NCI-H146 (cell line): ENCODE results near the gene MEAF6.

Experiments
- DNase-seq: peaks from one replicate; lab custom pipeline; 2025; lab: John Stamatoyannopoulos, UW

MEAF6 gene

DNA sequence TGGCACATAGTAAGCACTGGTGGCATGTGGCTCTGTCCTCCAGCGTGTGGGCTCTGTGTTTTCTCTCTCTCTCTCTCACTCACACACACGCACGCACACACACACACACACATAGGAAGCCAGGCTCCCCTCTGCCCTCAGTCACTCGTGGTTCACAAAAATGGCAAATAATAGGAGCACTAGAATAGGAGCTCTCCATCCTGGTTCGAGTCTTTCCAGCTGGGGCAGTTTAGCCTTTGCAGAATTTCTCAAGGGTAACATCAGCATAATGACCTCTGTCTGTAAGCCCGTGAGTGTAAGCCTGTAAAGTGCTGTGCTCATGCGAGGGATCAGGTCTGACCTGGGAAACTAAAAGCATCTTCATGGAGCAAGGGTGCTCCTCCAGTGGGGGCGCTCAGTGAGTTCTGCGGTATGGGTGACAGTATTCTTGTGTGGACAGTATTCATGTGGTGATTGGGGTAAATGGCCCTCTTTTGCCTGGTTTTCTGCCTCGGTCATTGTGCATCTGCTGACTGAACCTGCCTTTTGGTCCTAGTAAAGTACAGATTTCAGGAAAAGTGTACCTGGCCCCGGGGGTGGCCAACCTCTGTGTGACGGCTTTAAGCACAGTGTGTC, 41.0 kb downstream of the MEAF6 start:
- DNase-seq = peak; percentile 16

DNA sequence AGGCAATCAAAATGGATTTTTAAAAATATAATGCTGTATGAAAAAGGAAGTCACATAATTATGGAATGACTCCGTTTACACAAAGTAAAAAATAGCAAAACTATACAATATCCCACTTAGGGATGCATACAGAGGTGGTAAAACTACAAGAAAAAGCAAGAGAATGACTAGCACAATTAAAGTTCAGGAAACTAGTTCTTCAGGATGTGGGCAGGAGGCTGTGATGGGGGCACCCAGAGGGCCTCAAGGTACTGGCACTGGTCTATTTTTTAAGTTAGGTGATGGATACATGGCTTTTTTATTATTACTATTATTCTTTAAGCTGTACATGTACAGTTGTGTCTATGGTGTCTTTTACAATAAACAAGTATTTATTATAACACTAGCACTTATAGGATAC, 41.6 kb downstream of the MEAF6 start:
- DNase-seq = no peak

DNA sequence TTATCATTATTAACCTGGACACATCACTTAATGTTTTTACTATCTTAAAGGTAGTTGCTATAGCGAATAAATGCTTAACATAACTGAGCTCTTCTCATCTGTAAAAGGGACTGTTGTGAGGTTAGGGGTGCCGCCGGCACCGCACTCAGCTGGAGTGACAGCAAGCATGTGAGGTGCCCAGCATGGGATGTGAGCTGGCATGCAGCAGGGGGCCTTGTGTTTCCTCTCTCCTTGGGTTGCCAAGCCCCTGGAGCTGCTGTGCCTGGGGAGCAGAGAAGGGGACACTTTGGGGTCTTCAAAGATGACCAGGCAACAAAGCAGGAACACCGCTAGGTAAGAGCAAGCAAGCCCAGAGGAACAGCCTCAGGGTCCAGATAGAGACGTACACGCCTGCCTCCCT, 42.3 kb downstream of the MEAF6 start:
- DNase-seq = no peak

DNA sequence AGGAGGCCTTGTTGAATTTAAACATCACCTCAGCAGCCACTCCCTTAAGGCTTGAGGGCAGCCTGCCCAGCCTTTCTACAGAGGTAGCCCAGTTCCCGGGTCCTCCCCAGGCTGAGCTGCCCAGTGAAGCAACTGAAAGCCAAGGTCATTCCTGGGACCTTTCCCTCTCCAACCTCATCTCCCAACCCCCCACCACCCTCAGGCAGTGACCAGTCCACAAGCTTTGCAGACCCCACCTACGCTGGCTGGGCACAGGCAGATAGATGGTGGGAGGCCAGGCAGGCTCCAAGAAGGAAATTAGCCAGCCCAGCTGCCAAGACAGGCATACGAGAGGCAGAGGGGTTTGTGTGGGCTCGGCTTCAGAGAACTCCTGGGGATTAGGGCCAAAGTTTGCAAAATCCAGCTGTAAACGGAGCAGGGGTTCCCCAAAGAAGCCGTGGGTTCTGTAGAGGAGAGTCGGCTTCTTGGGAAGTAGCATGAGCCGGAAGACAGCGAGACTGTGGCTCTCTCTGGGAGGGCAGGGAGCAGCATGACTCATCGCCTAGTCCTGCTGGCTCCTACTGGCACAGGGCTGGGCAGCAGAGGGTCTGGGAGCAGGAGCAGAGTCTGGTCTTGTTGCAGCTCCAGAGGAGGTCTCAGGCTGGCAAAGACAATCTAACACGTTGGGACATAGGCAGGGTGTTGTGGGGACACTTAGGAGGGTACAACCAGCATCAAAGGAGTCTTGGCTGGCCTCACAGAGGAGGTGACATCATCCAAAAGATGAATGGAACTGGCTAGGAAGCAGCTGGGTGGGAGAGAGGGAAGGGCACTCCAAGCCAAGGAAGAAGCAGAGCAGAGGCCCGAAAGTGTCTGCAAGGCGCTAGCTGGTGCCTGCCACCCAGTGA, 43.0 kb downstream of the MEAF6 start:
- DNase-seq = peak; percentile 6

DNA sequence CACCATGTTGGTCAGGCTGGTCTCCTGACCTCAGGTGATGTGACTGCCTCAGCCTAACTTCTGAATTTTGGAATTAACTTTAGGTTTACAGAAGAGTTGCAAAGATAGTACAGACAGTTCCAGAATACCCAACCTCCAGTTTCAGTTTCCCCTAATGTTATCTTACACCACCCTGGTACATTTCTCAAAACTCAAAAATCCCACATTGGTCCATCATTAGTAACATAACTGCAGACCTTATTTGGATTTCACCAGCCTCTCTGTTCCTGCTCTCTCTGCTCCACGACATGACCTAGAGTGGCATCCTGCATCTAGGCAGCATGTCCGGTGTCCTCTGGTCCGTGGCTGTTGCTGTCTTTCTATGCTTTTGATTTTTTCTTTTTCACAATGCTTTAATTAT, 45.2 kb downstream of the MEAF6 start:
- DNase-seq = no peak

DNA sequence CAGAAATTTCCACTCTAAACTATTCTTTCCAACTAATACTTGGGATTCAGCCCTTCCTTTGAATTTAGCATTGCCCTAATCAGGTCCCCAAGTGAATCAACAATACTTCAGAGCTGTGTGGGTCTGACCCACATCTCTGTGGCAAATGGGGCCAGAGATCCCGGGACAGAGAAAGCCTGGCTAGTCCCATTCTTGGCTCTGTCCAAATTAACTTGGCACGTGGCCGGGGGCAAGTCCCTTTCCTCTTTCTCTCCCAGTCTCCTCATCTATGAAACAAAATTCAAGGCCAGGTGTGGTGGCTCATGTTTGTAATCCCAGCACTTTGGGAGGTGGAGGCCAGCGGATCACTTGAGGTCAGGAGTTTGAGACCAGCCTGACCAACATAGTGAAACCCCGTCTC, 46.5 kb downstream of the MEAF6 start:
- DNase-seq = no peak

DNA sequence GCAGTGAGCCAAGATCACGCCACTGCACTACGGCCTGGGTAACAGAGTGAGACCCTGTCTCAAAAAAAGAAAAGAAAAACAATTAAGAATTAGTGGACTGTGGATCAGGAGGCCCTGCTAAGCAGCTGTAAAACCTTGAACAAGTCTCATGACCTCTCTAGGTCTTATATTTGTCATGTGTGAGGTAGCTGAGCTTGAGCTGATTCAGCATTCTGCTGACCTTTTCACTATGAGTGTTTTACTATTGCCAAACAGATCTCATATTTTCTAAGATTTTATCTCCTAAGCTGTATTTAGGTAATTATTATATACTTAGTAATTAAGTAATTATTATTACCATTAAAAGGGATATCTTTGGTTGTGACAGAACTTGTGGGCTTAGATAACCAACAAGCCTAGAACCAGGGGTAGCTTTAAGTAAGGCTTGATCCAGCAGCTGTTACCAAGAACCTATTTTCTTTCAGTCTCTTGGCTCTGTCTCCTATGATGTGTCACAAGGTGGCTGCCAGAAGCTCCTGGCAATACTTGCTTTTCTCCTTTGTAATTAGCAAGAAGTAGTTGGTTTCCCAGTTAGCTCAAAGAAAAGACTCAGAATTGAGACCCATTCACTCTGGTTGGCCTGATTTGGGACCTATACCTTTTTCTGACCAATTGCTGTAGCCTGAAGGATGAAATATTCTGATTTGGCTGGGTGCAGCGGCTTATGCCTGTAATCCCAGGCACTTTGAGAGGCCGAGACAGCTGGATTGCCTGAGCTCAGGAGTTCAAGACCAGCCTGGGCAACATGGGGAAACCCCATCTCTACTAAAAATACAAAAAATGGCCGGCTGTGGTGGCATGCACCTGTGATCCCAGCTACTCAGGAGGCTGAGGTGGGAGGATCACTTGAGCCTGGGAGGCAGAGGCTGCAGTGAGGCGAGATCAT, 48.7 kb downstream of the MEAF6 start:
- DNase-seq = no peak

DNA sequence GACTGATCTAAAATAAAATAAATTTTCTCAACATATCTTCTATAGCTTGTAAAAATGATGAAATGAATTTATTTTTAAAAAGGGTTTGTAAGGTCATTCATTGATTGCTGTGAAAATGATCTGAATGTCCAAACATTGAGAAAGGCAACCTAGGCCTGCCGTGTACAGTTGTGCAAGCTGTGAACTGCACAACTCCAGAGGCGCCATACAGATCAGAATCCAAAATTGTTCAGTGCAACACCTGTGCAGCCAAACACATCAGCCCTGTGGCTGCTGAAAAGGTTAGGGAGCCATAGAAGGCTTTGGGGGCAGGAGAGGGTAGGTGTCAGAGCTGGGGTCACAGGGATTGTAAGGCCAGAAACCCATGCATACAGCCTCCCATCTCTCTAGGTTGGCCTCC, 50.1 kb downstream of the MEAF6 start:
- DNase-seq = no peak

DNA sequence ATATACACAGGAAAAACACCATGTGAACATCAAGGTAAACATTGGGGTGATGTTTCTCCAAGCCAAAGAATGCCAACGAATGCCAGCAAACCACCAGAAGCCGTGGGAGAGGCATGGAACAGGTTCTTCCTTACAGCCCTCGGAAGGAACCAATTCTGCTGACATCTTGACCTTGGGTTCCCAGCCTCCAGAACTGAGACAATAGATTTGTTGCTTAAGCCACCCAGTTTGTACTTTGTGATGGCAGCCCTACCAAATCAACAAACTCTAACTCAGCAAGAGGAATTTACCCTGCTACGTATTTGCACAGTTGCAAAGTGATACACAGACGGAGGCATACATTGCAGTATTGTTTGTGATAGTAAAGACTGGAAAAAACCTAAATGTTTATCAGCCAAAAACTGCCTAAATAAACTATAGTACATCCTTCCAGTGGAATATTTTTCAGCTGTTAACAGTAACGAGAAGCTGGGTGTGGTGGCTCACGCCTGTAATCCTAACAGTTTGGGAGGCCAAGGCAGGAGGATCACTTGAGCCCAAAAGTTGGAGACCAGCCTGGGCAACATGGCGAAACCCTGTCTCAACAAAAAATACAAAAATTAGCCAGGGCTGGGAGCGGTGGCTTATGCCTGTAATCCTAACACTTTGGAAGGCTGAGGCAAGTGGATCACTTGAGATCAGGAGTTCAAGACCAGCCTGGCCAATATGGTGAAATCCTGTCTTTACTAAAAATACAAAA, 52.7 kb downstream of the MEAF6 start:
- DNase-seq = no peak

DNA sequence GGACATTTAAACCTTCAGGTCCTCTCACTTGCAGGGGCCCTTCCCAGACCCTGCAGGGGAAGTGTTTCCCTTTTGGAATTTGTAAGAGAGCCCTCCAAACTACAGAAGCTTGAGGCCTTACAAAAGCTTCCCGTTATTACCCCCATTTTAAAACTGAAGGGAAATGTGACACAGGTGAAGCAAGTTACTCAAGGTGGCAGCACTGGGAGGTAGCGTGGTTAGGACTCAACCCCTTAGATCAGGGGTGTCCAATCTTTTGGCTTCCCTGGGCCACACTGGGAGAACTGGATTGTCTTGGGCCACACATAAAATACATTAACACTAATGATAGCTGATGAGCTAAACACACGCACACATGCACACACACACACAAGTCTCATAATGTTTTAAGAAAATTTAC, 56.0 kb downstream of the MEAF6 start:
- no peak for DNase-seq

DNA sequence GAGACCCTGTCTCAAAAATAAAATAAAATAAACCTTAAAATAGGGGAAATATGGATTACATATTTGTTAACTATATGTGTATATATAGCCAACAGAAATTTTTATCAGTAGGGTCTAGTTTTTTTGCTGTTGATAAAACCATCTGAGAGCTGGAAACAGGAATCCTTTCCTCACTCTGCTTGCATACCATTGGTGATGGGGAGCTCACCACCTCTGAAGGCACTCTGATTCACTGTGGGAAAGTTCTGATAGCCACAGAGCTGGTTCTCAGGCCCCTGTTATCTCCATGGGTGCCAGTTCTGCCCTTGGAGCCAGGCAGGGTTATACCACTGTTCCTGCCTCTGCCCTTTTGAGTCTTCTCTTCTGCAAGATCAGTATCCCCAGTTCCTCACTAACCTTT, 58.0 kb downstream of the MEAF6 start:
- DNase-seq = no peak

DNA sequence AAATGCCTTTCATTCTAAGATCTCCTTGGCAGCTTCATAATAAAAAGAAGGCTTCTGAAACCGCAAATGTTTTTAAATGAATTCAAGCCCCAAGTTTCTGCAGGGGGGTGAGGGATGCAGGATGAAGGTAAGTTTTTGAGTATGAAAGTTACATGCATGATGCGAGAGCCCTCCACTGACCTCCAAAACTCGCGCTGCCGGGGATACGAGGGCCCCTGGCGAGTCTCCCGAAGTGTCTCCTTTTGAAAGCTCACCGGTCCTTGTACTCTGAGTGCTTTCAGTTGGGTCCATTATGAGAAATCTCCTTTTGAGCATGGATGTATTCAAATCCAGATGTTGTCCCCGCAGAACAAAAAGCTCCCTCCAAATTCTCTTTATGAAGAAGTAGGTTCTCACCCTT, 59.0 kb downstream of the MEAF6 start:
- DNase-seq = no peak

DNA sequence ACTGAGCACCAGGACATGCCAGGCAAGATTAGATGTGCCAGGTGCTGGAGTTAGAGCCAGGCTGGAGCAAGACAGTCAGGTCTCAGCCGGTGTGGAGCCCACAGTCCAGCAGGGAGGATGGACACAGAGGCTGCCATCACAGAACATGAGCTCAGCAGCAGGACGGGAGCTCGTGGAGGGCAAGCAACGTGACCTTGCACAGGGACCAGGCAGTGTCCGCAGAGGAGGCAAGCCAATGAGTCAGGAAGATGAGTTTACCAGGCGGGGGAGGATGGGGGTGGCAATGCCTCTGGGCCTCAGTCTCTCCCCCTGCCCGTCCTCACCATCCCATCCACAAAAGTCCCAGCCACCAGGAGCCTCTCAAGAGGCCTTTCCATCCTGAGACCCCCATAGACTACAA, 60.9 kb downstream of the MEAF6 start:
- no peak for DNase-seq

DNA sequence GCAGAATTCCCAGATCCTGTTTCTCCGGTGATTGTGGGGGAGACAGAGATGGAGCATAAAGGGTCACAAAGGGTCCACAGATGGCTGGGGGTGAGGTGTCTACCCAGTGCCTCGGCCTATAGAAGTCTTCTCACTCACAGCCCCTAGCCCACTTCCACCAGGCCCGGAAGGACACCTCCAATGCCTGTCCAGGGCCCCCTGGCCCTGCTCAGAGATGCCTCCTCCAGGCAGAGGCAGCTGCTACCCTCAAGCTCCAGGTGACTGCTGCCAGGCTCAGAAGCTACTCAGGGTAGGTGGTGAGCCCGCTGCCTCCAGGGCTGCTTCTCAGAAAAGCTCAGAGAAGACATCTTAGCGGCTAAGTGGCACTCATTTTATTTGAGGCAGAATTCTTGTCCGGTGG, 62.1 kb downstream of the MEAF6 start:
- no peak for DNase-seq

DNA sequence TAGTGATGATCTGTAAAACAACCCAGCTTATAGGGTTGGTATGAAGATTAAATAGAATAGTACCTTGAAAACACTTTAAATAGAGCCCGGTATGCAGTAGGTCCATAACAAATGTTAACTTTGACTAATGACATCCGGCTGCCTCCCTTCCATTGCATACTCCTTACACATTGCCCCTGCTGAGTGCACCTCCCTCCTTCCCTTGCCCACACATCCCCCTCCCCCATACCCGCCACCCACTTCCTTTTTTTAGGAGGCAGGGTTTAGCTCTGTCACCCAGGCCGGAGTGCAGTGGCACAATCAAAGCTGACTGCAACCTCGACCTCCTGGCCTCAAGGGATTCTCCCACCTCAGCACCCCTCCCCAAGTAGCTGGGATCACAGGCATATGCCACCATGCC, 64.6 kb downstream of the MEAF6 start:
- DNase-seq = no peak

DNA sequence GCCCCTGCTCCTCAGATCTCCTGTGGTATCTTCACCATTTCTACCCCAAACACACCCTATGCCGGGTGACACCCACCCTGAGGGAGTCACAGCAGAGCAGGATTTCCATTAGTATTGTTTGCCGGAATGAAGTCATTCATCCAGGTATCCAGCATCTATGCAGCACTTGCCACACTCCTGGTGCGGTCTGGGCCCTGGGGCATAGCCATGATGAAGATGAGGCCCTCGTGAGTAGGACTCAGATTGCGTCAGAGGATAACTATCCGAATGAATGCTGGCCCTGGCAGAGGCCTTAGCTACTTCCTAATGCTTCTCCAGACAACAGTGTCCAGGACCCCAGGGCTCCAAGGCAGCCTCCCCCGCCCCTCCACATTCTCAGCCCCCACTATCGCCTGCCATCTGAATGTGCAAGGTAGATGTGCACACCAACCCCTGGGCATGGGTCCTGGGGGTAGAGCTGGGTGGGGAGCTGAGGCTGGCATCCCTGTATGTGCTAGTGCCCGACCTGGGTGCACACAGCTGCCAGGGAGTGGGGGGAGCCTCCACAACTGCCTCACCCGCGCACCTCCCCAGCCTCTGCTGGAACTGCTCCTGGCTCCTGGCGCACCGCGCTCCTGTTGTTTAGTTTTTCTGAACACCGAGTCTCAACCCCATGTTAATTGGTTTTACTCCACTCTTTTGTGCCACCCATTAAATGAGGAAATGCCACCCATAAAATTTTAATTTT, 65.7 kb downstream of the MEAF6 start:
- DNase-seq = no peak

DNA sequence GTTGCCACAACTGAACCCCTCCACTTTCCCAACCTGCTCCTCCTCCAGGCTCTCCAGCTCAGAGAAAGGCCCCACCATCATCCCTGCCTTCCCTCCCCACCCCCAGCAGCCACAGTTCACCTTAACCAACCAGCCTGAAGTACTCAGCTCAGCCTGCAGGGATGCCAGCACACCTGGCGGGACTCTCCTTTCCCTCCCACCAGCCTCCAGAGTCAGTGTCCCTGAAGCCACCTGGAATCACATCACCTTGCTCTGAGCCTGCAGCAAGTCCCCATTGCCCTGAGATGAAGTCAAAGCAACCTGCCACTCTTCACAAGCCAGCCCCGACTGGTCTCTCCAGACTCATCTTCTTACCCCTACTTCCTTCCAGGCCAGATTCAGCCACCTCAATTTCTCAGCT, 66.4 kb downstream of the MEAF6 start:
- DNase-seq = no peak

DNA sequence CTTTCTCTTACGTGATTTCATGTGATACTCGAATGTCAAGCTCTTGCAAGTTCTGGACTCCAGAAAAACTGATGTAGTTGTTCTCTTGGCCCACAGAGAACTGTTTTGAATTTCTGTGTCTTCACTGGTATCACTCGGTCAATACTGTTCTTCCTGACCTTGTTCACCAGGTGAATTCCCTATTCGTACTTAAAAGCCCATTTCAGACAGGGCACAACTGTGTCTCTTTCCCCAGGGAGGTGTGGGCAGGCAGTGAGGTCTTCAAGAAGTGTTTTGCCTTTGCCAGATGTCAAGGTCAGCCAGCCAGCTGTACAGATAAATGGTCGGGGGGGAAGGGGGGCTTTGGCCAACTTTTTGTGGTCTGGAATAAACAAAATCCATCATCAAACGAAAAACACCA, 67.7 kb downstream of the MEAF6 start:
- DNase-seq = no peak

DNA sequence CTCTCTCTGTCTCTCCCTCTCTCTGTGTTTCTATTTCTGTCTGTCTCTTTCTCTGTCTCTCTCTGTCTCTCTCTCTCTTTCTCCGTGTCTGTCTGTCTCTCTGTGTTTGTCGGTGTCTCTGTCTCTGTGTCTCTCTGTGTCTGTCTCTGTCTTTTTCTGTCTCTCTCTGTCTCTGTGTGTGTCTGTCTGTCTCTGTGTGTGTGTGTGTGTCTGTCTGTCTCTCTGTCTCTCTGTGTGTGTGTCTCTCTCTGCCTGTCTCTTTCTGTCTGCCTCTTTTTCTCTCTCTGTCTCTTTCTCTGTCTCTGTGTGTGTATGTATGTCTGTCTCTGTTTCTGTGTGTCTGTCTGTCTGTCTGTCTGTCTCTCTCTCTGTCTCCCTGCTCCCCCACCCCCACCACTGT, 71.9 kb downstream of the MEAF6 start:
- no peak for DNase-seq
